Endometrium (tissue), 2 donors: ENCODE data around the gene RGPD6.
"Not testable (repeated sequence)": the region's sequence is repeated elsewhere in the genome, so short reads cannot be mapped to it uniquely, and the experiment has no call there.

Source experiments
- FAIRE-seq: peaks from 2 replicates; lab custom pipeline; 2012; peaks lifted over from hg19 to GRCh38; lab: Jason Lieb, UNC
- donor health status: control.
- donor health status: control.

Gene RGPD6

GRCh38 chr2:110576763-110577416 is at the start of gene RGPD6:
Gene RGPD6, minus strand, starts transcription at chr2:110577222. Its CDS starts 198 bp downstream, at chr2:110577024.
- peak; percentile 96 for FAIRE-seq

GRCh38 chr2:110619326-110619939 is 42.4 kb upstream of the RGPD6 start:
- FAIRE-seq, result not testable (repeated sequence)

GRCh38 chr2:110613927-110614326 is 36.9 kb upstream of the RGPD6 start:
- not testable (repeated sequence) for FAIRE-seq

GRCh38 chr2:110610613-110611250 is 33.7 kb upstream of the RGPD6 start:
- FAIRE-seq, result not testable (repeated sequence)

GRCh38 chr2:110609843-110610612 is 33.0 kb upstream of the RGPD6 start:
- FAIRE-seq, result not testable (repeated sequence)

- FAIRE-seq, result peak; percentile 45
These were observed 31.9 kb upstream of the RGPD6 start for GRCh38 chr2:110608788-110609502.

- not testable (repeated sequence) for FAIRE-seq
These were observed 28.0 kb upstream of the RGPD6 start for GRCh38 chr2:110605057-110605456.

- FAIRE-seq, result not testable (repeated sequence)
These were observed 27.0 kb upstream of the RGPD6 start for GRCh38 chr2:110603917-110604591.

GRCh38 chr2:110602139-110602538 is 25.1 kb upstream of the RGPD6 start:
- FAIRE-seq, result not testable (repeated sequence)

- not testable (repeated sequence) for FAIRE-seq
These were observed 15.0 kb upstream of the RGPD6 start for GRCh38 chr2:110591973-110592372.

GRCh38 chr2:110589677-110590330 is 12.8 kb upstream of the RGPD6 start:
- not testable (repeated sequence) for FAIRE-seq

- not testable (repeated sequence) for FAIRE-seq
These were observed 11.5 kb upstream of the RGPD6 start for GRCh38 chr2:110588520-110588919.

GRCh38 chr2:110579216-110579965 is 2.4 kb upstream of the RGPD6 start:
- not testable (repeated sequence) for FAIRE-seq

GRCh38 chr2:110578429-110578828 is 1.4 kb upstream of the RGPD6 start:
- FAIRE-seq, result not testable (repeated sequence)

GRCh38 chr2:110499755-110500377 is 77.2 kb downstream of the RGPD6 start:
- not testable (repeated sequence) for FAIRE-seq

- FAIRE-seq, result not testable (repeated sequence)
These were observed 81.0 kb downstream of the RGPD6 start for GRCh38 chr2:110496027-110496426.

- not testable (repeated sequence) for FAIRE-seq
These were observed 82.5 kb downstream of the RGPD6 start for GRCh38 chr2:110494488-110494887.

- FAIRE-seq, result peak; percentile 80
These were observed 88.0 kb downstream of the RGPD6 start for GRCh38 chr2:110488991-110489390.

GRCh38 chr2:110482697-110483096 is 94.3 kb downstream of the RGPD6 start:
- FAIRE-seq, result not testable (repeated sequence)
